ENCODE data around the gene INTS1. TPM values are rescaled to one million over a fixed set of nuclear protein-coding genes. Genes with fewer than 3 reads are reported as not detected.

The INTS1 gene
- total RNA-seq, 1 donor from 2014 or later: 29.9 TPM

DNA sequence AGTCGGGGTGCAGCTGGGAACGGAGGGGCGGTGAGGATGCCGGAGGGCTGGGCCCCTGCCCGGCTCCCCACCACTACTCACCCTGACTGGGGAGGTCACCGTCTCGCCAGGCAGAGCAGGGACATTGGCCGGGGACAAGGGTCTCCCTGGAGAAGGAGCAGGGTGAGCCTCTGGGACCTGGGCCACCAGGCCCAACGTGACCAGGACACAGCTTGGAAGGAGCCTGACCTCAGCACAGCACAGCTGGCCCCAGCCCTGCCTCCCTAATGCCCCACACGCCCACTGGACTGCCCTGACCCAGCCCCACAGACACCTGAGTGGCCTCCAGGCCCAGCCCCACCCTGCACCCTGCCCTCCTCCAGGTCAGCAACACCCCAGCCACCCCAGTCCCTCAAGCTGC, 66.0 kb downstream of the INTS1 start:
- H3K4me3 ChIP-seq: no peak overlapping the region
- no peaks in the 10 kb centered on the region for H3K4me1 ChIP-seq
- no peak for DNase-seq
- peaks cover 40% of the 10 kb centered on the region for H3K36me3 ChIP-seq
- no peaks in the 10 kb centered on the region for H3K27me3 ChIP-seq (ENCODE audit: low read depth)
- intact Hi-C loops (cut with micrococcal nuclease): loop anchor here (10.0 kb wide), 1 partner anchor 213 kb away; no protein-coding TSS in a partner anchor
- no peak overlapping the region for H3K27ac ChIP-seq (replicated peaks)
- TF ChIP-seq, protein P1, sequence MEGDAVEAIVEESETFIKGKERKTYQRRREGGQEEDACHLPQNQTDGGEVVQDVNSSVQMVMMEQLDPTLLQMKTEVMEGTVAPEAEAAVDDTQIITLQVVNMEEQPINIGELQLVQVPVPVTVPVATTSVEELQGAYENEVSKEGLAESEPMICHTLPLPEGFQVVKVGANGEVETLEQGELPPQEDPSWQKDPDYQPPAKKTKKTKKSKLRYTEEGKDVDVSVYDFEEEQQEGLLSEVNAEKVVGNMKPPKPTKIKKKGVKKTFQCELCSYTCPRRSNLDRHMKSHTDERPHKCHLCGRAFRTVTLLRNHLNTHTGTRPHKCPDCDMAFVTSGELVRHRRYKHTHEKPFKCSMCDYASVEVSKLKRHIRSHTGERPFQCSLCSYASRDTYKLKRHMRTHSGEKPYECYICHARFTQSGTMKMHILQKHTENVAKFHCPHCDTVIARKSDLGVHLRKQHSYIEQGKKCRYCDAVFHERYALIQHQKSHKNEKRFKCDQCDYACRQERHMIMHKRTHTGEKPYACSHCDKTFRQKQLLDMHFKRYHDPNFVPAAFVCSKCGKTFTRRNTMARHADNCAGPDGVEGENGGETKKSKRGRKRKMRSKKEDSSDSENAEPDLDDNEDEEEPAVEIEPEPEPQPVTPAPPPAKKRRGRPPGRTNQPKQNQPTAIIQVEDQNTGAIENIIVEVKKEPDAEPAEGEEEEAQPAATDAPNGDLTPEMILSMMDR (IDR thresholded peaks at IDR 0.05; ENCODE audit: borderline replicate concordance): no peak
- H3K9me3 ChIP-seq (replicated peaks): no peaks in the 10 kb centered on the region

DNA sequence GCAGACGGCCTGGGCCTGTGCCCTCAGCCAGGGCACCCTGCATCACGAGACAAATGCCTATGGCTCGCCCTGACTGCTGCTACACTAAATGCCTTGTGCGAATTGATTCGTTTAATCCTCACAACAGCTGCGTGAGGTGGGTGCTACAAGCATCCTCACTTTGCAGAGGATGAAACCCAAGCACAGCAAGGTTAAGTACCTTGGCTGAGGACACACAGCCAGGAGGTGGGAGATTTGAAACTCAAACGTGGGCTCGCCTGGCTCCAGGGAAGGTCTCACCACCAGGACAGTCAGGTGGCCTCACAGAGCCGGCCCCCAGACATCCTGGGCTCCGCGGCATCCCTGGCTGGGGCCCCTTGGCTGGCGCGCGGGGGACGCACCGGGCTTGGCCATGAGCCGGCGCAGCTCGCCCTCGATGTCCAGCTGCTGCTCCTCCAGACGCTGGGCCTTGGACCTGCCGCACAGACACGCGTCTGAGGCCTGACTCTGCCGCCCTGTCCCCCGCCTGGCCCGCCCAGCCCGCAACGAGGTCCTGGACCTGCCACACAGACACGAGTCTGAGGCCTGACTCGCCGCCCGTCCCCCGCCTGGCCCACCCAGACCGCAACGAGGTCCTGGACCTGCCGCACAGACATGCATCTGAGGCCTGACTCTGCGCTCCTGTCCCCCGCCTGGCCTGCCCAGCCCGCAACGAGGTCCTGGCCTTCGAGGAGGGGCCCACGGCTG, 66.9 kb downstream of the INTS1 start:
- TF ChIP-seq, protein P1 (IDR thresholded peaks at IDR 0.05; ENCODE audit: borderline replicate concordance): no peak
- peaks cover under 1% of the 10 kb centered on the region for H3K4me1 ChIP-seq
- peaks cover 40% of the 10 kb centered on the region for H3K36me3 ChIP-seq
- H3K4me3 ChIP-seq: no peak overlapping the region
- no peak for DNase-seq
- no peak overlapping the region for H3K27ac ChIP-seq (replicated peaks)
- intact Hi-C loops (cut with micrococcal nuclease): loop anchor here (10.0 kb wide), 1 partner anchor 213 kb away; no protein-coding TSS in a partner anchor
- H3K9me3 ChIP-seq (replicated peaks): no peaks in the 10 kb centered on the region
- peaks cover under 1% of the 10 kb centered on the region for H3K27me3 ChIP-seq (ENCODE audit: low read depth)

DNA sequence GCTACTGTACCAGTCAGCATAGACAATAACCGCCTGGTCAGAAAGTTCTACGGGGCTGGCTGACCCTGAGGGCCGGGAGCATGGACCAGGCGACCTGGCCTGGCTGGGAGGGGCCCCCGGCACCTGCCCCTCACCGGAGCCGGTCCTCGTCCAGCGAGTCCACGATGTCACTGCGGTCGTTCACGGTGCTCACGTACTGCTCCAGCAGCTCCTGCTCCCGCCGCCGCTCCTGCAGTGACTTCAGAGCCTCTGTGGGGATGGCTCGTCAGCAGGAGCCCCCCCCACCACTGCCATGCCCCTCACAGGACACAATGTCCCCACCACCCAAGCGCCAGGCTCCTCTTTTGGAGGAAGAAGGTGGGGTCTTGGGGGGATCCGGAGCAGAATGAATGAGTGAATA, 67.6 kb downstream of the INTS1 start:
- no peaks in the 10 kb centered on the region for H3K9me3 ChIP-seq (replicated peaks)
- H3K4me3 ChIP-seq: no peak overlapping the region
- H3K4me1 ChIP-seq: peaks cover 6% of the 10 kb centered on the region
- no peak overlapping the region for H3K27ac ChIP-seq (replicated peaks)
- intact Hi-C loops (cut with micrococcal nuclease): loop anchor here (10.0 kb wide), 1 partner anchor 212 kb away; no protein-coding TSS in a partner anchor
- no peak for DNase-seq
- H3K36me3 ChIP-seq: peaks cover 34% of the 10 kb centered on the region
- H3K27me3 ChIP-seq (ENCODE audit: low read depth): peaks cover 8% of the 10 kb centered on the region
- TF ChIP-seq, protein P1 (IDR thresholded peaks at IDR 0.05; ENCODE audit: borderline replicate concordance): no peak

DNA sequence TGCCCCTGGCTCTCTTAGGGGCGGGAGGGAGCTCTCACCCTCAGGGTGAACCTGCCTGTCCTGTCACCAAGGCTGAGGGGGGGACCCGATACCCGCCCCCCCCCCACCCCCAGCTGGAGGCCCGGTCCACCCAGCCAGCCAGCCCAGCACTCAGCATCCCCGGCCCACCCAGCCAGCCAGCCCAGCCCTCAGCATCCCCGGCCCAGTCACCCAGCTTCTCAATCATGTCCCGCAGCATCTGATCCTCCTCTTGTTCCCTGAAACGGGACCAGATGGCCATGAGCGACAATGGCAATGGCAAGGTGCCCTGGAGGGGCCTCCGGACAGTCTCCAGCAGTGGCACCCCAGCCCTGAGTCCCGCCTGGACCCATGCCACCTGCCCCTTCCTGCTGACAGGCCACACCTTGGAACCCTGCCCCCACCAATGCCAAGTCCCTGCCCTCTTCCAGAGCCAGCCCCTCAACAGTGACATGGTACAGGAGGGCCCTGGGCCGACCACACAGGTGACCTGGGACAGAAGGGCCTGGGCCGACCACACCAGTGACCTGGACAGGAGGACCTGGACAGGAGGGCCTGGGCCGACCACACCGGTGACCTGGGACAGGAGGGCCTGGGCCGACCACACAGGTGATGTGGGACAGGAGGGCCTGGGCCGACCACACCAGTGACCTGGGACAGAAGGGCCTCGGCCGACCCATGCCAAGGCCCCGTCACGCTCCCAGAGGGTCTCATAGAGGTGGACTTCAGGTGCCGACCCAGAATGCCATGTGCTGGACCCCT, 69.1 kb downstream of the INTS1 start:
- intact Hi-C loops (cut with micrococcal nuclease): loop anchor here (10.0 kb wide), 1 partner anchor 210 kb away; no protein-coding TSS in a partner anchor
- Histone ChIP-seq H3K4me3 (no peak overlapping the region), H3K27ac (replicated peaks) (no peak overlapping the region), H3K4me1 (peaks cover 6% of the 10 kb centered on the region), H3K9me3 (replicated peaks) (no peaks in the 10 kb centered on the region), H3K27me3 (ENCODE audit: low read depth) (peaks cover 23% of the 10 kb centered on the region), H3K36me3 (peaks cover 26% of the 10 kb centered on the region)
- TF ChIP-seq, protein P1 (IDR thresholded peaks at IDR 0.05; ENCODE audit: borderline replicate concordance): no peak
- DNase-seq: no peak

DNA sequence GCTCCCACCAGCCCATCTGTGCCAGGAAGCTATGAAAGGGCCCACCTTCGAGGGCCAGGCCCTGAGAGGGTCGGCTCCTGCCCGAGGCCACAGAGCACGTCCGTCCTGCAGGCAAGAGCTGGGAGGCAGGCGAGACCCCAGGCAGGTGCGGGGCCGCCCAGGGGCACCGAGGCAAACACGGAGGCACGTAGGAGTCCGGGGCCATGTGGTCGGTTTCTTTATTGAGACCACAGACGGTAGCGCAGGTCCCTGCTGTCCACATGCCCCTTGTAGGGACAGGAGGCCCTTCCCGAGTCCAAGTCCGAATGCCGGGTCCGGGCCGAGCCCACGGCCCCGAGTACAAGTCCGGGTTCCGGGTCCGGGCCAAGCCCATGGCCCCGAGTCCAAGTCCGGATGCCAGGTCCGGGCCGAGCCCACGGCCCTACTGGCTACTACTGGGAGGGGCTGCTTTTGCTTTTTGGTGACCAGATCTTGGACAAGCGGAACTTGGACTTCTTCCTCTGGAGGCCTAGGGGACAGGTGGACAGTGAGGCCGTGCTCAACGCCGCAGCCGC, 69.9 kb downstream of the INTS1 start:
- Histone ChIP-seq H3K27me3 (ENCODE audit: low read depth) (peaks cover 32% of the 10 kb centered on the region), H3K27ac (replicated peaks) (no peak overlapping the region), H3K9me3 (replicated peaks) (no peaks in the 10 kb centered on the region), H3K4me3 (no peak overlapping the region), H3K4me1 (peaks cover 6% of the 10 kb centered on the region), H3K36me3 (peaks cover 24% of the 10 kb centered on the region)
- TF ChIP-seq, protein P1 (IDR thresholded peaks at IDR 0.05; ENCODE audit: borderline replicate concordance): no peak
- intact Hi-C loops (cut with micrococcal nuclease): loop anchor here (10.0 kb wide), 1 partner anchor 209 kb away; no protein-coding TSS in a partner anchor
- DNase-seq: no peak
